SH-SY5Y (cell line): ENCODE results near the gene GFOD1.

ENCODE experiments used
- GATA2 ChIP-seq: IDR thresholded peaks from 2 replicates; pipeline ENCODE4 v1.6.1; 2011; ENCODE audit warnings: mild to moderate bottlenecking, low read depth, low read length
- GATA3 ChIP-seq: IDR thresholded peaks from 2 replicates; pipeline ENCODE4 v1.6.1; 2011; ENCODE audit warnings: low read depth, mild to moderate bottlenecking, low read length, moderate library complexity

GFOD1 gene

GRCh38 chr6:13342414-13343019, 144.9 kb downstream of the GFOD1 start:
- TF ChIP-seq GATA2 (no peak), GATA3 (no peak)

- no peak for TF ChIP-seq GATA3
- TF ChIP-seq GATA2 = no peak
Measured at GRCh38 chr6:13339863-13340630, 147.4 kb downstream of the GFOD1 start.

GRCh38 chr6:13338038-13338437, 149.4 kb downstream of the GFOD1 start:
- TF ChIP-seq GATA2 = no peak
- TF ChIP-seq GATA3 = no peak

GRCh38 chr6:13336553-13336952, 150.8 kb downstream of the GFOD1 start:
- TF ChIP-seq GATA3 = no peak
- TF ChIP-seq GATA2 = no peak

GRCh38 chr6:13334953-13335352, 152.4 kb downstream of the GFOD1 start:
- TF ChIP-seq GATA3 (no peak), GATA2 (no peak)

- TF ChIP-seq GATA3 (no peak), GATA2 (no peak)
Measured at GRCh38 chr6:13332349-13332706, 155.1 kb downstream of the GFOD1 start.

GRCh38 chr6:13331516-13332348, 155.7 kb downstream of the GFOD1 start:
- TF ChIP-seq GATA2 = no peak
- no peak for TF ChIP-seq GATA3

- TF ChIP-seq GATA2 (no peak), GATA3 (no peak)
Measured at GRCh38 chr6:13328875-13329183, 158.6 kb downstream of the GFOD1 start.

GRCh38 chr6:13328076-13328874, 159.1 kb downstream of the GFOD1 start, which contains the start of gene TBC1D7:
Gene TBC1D7 (minus strand): TSS chr6:13328537. CDS start chr6:13326898, 1,639 bp downstream.
- TF ChIP-seq GATA2 (no peak), GATA3 (no peak)

- TF ChIP-seq GATA2 = no peak
- no peak for TF ChIP-seq GATA3
Measured at GRCh38 chr6:13327691-13328075, 159.7 kb downstream of the GFOD1 start.

GRCh38 chr6:13319891-13320564, 167.4 kb downstream of the GFOD1 start:
- TF ChIP-seq GATA2 (no peak), GATA3 (no peak)

GRCh38 chr6:13318821-13319220, 168.6 kb downstream of the GFOD1 start:
- TF ChIP-seq GATA3 = no peak
- TF ChIP-seq GATA2 = no peak

- TF ChIP-seq GATA3 (no peak), GATA2 (no peak)
Measured at GRCh38 chr6:13315896-13316295, 171.5 kb downstream of the GFOD1 start.
